Gastrocnemius medialis (tissue), 4 donors: ENCODE results near the gene CPNE5. TPM values are rescaled to one million over a fixed set of nuclear protein-coding genes. Genes with fewer than 3 reads are reported as not detected.

ENCODE experiments used
- ATAC-seq, 2 donors: fragments of 150-250 bp; one replicate each; pipeline ENCODE4 v1.9.1; 2016
- DNase-seq, 2 donors: peaks; one replicate each; pipeline ENCODE4 v3.0.0-alpha.2; 2019
- H3K27ac ChIP-seq, 4 donors: fragments of 200-600 bp; sonication (generic); 1 replicate in 1 of 4; 2 replicates in 3 of 4; pipeline ENCODE4 v1.5.1; 2016 to 2018; ENCODE audit warnings: mild to moderate bottlenecking in 2 of 4, moderate library complexity in 1 of 4
- H3K27me3 ChIP-seq, 3 donors: fragments of 200-600 bp; sonication (generic) in 2 of 3; 1 replicate in 1 of 3; 2 replicates in 2 of 3; pipeline versions ENCODE4 v1.5.1 to v1.6.0; 2016 to 2019; ENCODE audit warnings: mild to moderate bottlenecking in 1 of 3, moderate library complexity in 1 of 3
- H3K36me3 ChIP-seq, 2 donors: fragments of 200-600 bp; sonication (generic) in 1 of 2; one replicate each; pipeline ENCODE4 v1.5.1; 2017 to 2018
- H3K4me1 ChIP-seq, 2 donors: fragments of 200-600 bp; sonication (generic) in 1 of 2; one replicate each; pipeline ENCODE4 v1.5.1; 2016 to 2017; ENCODE audit warnings: mild to moderate bottlenecking in 2 of 2
- H3K4me3 ChIP-seq, 4 donors: fragments of 200-600 bp; sonication (generic) in 3 of 4; 1 replicate in 1 of 4; 2 replicates in 3 of 4; pipeline ENCODE4 v1.5.1; 2016 to 2019; ENCODE audit warnings: mild to moderate bottlenecking in 2 of 4
- H3K9me3 ChIP-seq, 3 donors: fragments of 200-600 bp; sonication (generic) in 2 of 3; 1 replicate in 1 of 3; 2 replicates in 2 of 3; pipeline ENCODE4 v1.5.1; 2016 to 2019
- POLR2A ChIP-seq, 2 donors: fragments of 450-650 bp; IDR thresholded peaks; one replicate each; pipeline ENCODE4 v1.6.1; 2017; ENCODE audit warnings: antibody characterized with exemption in 2 of 2, mild to moderate bottlenecking in 2 of 2, moderate library complexity in 2 of 2
- in situ Hi-C, 4 donors: fragments of 200-750 bp; cut with MboI; loops; one replicate each; pipeline versions ENCODE4 v1.15.0 to v1.8.0; 2017; ENCODE audit warnings: low sequenced_read_pairs in 4 of 4
- intact Hi-C: fragments of 100-400 bp; cut with DNase I; formaldehyde crosslinking; loops from one replicate; pipeline ENCODE4 v1.15.1; 2023; ENCODE audit warnings: low total_unique reads
- total RNA-seq, 4 donors: library from RNA; depleted of rRNA; stranded (reverse); fragments of >200 nt; gene quantifications; one replicate each; pipeline versions ENCODE4 v1.1.0 to v1.2.3, GENCODE V29; 2016
- TF ChIP-seq, protein P1 (sequence below), 5 experiments: fragments of 450-650 bp in 3 of 5; fragments of 200-600 bp in 2 of 5; sonication (generic) in 2 of 5; IDR thresholded peaks in 4 of 5; conservative IDR thresholded peaks in 1 of 5; 1 replicate in 4 of 5; 2 replicates in 1 of 5; pipeline ENCODE4 v1.5.1; 2016 to 2019; ENCODE audit warnings: antibody characterized with exemption in 5 of 5, mild to moderate bottlenecking in 3 of 5, moderate library complexity in 3 of 5

Gene CPNE5
- total RNA-seq, 4 donors from 2014 or later, result 0.11 TPM; not detected in 3

DNA sequence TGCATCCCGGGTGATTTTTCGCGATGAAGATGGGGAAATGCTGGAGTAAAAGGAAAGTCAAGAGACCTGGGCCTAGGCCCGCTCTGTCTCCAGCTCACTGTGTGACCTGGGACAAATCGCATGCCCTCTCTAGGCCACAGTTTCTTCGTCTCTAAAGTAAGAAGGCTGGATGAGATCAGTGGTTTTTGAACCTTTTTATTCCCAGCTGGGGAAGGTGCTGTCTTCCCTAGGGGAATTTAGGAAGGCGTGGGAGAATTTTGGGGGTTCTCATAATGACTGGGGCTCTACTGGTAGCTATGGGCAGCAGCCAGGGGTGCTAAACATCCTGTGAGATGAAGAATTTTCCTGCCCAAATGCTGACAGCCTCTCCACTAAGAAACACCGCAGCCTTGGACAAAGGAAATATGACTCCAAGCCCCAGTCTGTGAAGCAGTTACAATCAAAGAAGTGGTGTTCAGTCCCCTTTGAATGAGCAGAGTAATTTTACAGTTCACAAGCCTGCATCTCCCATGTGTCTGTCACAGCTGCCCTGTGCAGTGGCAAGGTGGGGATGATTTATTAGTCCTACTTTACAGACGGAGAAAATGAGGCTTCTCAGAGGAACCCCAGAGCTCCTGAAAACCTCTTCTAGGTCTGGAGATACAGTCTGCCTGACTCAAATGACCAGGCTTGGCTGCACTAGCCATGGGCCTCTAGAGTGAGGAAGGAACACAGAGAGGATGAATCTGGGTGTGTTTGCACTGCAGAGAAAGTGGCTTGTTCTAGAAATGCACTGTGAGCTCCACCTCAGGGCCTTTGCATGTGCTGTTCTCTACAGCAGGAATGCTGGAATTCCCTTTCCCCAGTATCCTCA is 84.4 kb downstream of the CPNE5 start:
- intact Hi-C loops (loop anchor here (10.0 kb wide), 1 partner anchor 310 kb away; the partner anchor contains the start of genes KCTD20 and PXT1), in situ Hi-C loops (loop anchor here (5.0 to 25.0 kb wide), 5 partner anchors 130 to 257 kb away; partner anchors contain the start of gene FGD2 (in 2 of the 4))
- Histone ChIP-seq H3K4me3 (no peak overlapping the region), H3K9me3 (peaks cover 0 to 4% (median 0%) of the 10 kb centered on the region in 3 donors), H3K36me3 (no peaks in the 10 kb centered on the region), H3K27me3 (no peaks in the 10 kb centered on the region), H3K27ac (peak overlapping the region in 3 of 4 donors; percentile 12 to 93 (median 91)), H3K4me1 (peaks cover 21 to 28% of the 10 kb centered on the region in 2 donors)
- no peak for TF ChIP-seq POLR2A (IDR thresholded peaks at IDR 0.05)
- TF ChIP-seq, protein P1, sequence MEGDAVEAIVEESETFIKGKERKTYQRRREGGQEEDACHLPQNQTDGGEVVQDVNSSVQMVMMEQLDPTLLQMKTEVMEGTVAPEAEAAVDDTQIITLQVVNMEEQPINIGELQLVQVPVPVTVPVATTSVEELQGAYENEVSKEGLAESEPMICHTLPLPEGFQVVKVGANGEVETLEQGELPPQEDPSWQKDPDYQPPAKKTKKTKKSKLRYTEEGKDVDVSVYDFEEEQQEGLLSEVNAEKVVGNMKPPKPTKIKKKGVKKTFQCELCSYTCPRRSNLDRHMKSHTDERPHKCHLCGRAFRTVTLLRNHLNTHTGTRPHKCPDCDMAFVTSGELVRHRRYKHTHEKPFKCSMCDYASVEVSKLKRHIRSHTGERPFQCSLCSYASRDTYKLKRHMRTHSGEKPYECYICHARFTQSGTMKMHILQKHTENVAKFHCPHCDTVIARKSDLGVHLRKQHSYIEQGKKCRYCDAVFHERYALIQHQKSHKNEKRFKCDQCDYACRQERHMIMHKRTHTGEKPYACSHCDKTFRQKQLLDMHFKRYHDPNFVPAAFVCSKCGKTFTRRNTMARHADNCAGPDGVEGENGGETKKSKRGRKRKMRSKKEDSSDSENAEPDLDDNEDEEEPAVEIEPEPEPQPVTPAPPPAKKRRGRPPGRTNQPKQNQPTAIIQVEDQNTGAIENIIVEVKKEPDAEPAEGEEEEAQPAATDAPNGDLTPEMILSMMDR (IDR thresholded peaks at IDR 0.05 in 4 of 5, conservative IDR thresholded peaks at IDR 0.05 in 1 of 5), result no peak
- no peak for ATAC-seq
- no peak for DNase-seq

DNA sequence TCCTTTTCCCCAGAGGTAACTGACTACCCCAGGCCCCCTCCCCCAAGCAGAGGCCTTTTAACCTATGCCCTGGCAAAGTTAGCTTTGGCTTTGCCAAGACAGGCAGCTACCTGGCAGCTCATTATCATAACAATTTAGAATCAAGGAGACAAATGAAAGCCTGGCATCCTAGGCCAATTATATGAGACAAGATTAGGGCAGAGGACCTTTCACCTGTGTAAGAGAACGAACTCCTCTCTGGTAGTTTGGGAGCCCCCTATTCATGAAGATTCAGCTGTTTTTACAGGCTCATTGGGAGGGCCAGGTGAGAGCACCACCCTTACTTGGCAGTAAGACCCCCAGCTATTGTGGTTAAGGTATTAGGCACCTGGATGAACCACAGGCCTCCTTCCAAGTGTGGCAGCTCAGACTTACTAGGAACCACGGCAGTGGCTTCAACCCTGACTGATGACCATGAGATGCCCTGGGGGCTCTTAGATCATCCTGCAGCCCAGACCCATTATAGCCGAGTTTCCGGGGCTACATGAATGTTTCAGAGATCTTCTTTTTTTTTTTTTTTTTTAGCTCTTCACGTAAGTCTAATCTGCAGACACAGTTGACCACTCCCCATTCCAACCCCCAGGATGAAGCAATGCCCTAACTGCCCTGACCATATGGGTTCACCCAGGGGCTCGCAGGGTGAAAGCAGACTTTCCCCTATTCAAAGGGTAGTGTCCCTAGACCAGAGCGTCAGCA is 85.4 kb downstream of the CPNE5 start:
- TF ChIP-seq, protein P1 (IDR thresholded peaks at IDR 0.05 in 4 of 5, conservative IDR thresholded peaks at IDR 0.05 in 1 of 5), result no peak
- no peak for TF ChIP-seq POLR2A (IDR thresholded peaks at IDR 0.05)
- Histone ChIP-seq H3K4me3 (no peak overlapping the region), H3K27ac (peak overlapping the region; percentile 85 to 93 (median 90)), H3K9me3 (peaks cover 0 to 5% (median 0%) of the 10 kb centered on the region in 3 donors), H3K27me3 (no peaks in the 10 kb centered on the region), H3K4me1 (peaks cover 21 to 26% of the 10 kb centered on the region in 2 donors), H3K36me3 (no peaks in the 10 kb centered on the region)
- in situ Hi-C loops (loop anchor here (5.0 to 25.0 kb wide), 4 partner anchors 129 to 258 kb away; partner anchors contain the start of gene FGD2 (in 2 of the 4)), intact Hi-C loops (loop anchor here (2.0 to 10.0 kb wide), 3 partner anchors 75 to 309 kb away; partner anchors contain the start of genes CDKN1A, KCTD20 and PXT1)
- no peak for DNase-seq
- ATAC-seq, result no peak

DNA sequence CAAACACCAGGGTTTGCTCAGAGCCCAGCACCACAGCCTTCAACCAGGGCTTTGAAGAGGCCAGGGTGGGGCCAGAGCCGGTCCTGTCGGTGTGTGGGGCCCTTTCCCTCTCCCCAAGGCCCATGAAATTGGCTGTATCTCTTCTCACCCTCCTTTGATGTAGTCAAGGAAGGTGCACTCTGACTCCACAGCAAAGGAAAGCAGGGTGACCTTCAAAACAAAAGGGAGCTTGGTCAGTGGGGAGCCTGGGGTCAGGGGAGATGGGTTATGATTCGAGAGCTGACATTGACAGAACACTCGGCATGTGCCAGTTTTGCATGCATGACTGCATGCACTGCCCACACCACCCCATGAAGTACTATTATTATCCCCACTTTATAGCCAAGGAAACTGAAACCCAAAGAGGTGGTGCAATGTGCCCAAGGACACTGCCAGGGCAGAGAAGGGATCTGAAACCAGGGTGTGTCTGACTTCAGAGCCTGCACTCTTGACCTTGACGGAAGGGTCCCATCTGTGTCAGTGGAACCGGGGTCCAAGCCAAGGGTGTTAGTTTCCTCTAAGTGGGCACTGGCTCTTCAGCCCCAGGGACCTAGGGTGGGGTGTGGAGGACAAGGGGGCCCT is 86.2 kb downstream of the CPNE5 start:
- H3K36me3 ChIP-seq, result no peaks in the 10 kb centered on the region
- no peaks in the 10 kb centered on the region for H3K27me3 ChIP-seq
- no peak for TF ChIP-seq POLR2A (IDR thresholded peaks at IDR 0.05)
- TF ChIP-seq, protein P1 (IDR thresholded peaks at IDR 0.05 in 4 of 5, conservative IDR thresholded peaks at IDR 0.05 in 1 of 5), result no peak
- ATAC-seq (peak; percentile 92 to 93), DNase-seq (peak; percentile 71 to 92)
- peaks cover 21 to 25% of the 10 kb centered on the region in 2 donors for H3K4me1 ChIP-seq
- in situ Hi-C loops (loop anchor here (5.0 to 25.0 kb wide), 4 partner anchors 128 to 259 kb away; partner anchors contain the start of gene FGD2 (in 2 of the 4)), intact Hi-C loops (loop anchor here (2.0 to 10.0 kb wide), 3 partner anchors 74 to 308 kb away; partner anchors contain the start of genes CDKN1A, KCTD20 and PXT1)
- no peak overlapping the region for H3K4me3 ChIP-seq
- H3K9me3 ChIP-seq, result peaks cover 0 to 5% (median 0%) of the 10 kb centered on the region in 3 donors
- H3K27ac ChIP-seq, result peak overlapping the region; percentile 85 to 93 (median 90)
